Measurements from ENCODE around the gene KLF11.

Gene KLF11

GRCh38 chr2:10095175-10095574, 51.8 kb downstream of the KLF11 start:
- H3K4me3 ChIP-seq (replicated peaks; ENCODE audit: low read depth, low read length), result no peak overlapping the region
- TF ChIP-seq CTCF (IDR thresholded peaks at IDR 0.05; ENCODE audit: low read length, missing control alignments), result no peak
- DNase-seq (ENCODE audit: low read depth), result no peak

DNA sequence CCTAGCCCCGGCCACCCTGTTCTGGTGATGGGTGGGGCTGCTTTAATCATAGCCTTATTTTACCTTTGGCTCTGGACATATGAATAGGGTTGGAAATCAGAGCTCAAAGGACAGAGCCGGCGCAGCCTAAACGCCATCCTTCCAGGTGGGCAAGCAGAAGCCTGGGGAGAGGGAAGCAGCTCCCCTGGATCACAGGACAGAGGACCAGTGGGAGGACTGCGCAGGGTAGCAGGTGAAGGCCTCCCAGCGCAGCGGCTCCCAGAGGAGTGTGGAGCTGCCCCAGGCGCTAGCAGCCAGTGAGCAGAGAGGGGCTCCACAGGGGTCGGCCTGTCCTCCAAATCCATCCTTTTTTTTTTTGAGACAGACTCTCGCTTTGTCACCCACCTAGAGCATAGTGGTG, 53.3 kb downstream of the KLF11 start:
- no peak for DNase-seq (ENCODE audit: low read depth)
- H3K4me3 ChIP-seq (replicated peaks; ENCODE audit: low read depth, low read length), result no peak overlapping the region
- no peak for TF ChIP-seq CTCF (IDR thresholded peaks at IDR 0.05; ENCODE audit: low read length, missing control alignments)

GRCh38 chr2:10097352-10098148, 54.2 kb downstream of the KLF11 start:
- peak; percentile 57 for DNase-seq (ENCODE audit: low read depth)
- peak; percentile 92 for TF ChIP-seq CTCF (IDR thresholded peaks at IDR 0.05; ENCODE audit: low read length, missing control alignments)
- H3K4me3 ChIP-seq (replicated peaks; ENCODE audit: low read depth, low read length), result no peak overlapping the region

GRCh38 chr2:10101491-10101890, 58.1 kb downstream of the KLF11 start:
- no peak for DNase-seq (ENCODE audit: low read depth)
- no peak for TF ChIP-seq CTCF (IDR thresholded peaks at IDR 0.05; ENCODE audit: low read length, missing control alignments)
- H3K4me3 ChIP-seq (replicated peaks; ENCODE audit: low read depth, low read length), result no peak overlapping the region

DNA sequence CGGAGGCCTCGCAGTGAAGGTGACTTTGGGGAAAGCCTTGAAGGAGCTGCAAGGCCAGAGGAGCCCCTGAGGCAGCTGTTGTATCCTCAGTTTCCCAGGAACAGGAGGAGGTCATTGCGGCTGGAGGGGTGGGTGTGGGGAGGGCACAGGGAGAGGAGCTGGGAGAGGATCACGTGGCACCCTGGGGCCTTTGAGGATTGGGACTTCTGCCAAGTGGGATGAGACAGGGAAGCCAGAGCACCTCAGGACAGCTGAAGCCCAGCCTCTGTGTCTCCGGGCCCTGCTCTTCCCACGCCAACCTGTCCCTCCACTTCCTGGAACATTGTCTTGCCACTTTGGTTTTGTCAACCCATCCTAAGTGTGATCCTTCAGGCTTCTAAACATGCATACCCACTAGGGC, 59.8 kb downstream of the KLF11 start:
- DNase-seq (ENCODE audit: low read depth), result no peak
- H3K4me3 ChIP-seq (replicated peaks; ENCODE audit: low read depth, low read length), result no peak overlapping the region
- no peak for TF ChIP-seq CTCF (IDR thresholded peaks at IDR 0.05; ENCODE audit: low read length, missing control alignments)

Measured in fibroblast of pulmonary artery (primary cell).